ENCODE data around the gene MGA. TPM values are rescaled to one million over a fixed set of nuclear protein-coding genes. Genes with fewer than 3 reads are reported as not detected.

MGA gene
- total and polyA plus RNA-seq, 2 of the 8 experiments (the other 6 are each of a cell fraction or from before 2014, with no cell fraction given): 7.6 to 53.2 TPM

- no peak overlapping the region for H3K14ac ChIP-seq (ENCODE audit: insufficient read length)
- no peaks in the 10 kb centered on the region for H3K4me1 ChIP-seq (replicated peaks in 1 of 4; ENCODE audit: control insufficient read depth in 3 of 4, insufficient read depth in 4 of 4, low read length in 3 of 4)
- CTCF ChIA-PET (ENCODE audit: partially characterized antibody): interaction anchor here (1.5 to 1.9 kb wide), 2 partner anchors 84 to 124 kb away, joined by 3 to 5 read pairs; no protein-coding TSS in a partner anchor
- no peak overlapping the region for H3K4me2 ChIP-seq (ENCODE audit: insufficient read depth in 1 of 2, low read depth in 2 of 2, low read length in 2 of 2)
- no peaks in the 10 kb centered on the region for H3K36me3 ChIP-seq (ENCODE audit: control insufficient read depth in 2 of 4, insufficient read depth in 4 of 4, low read length in 3 of 4)
- no peak overlapping the region for H2BK5ac ChIP-seq (ENCODE audit: low read depth, low read length)
- H3K56ac ChIP-seq (replicated peaks; ENCODE audit: insufficient read length, low read depth, low read length): no peak overlapping the region
- no peak overlapping the region for H2BK12ac ChIP-seq (ENCODE audit: low read depth, low read length)
- H3K4me3 ChIP-seq (ENCODE audit: extremely low read depth in 1 of 4, insufficient read depth in 2 of 4, low read depth in 3 of 4, low read length in 4 of 4): no peak overlapping the region
- FAIRE-seq (no peak), DNase-seq (ENCODE audit: low read depth in 1 of 2, low spot score in 2 of 2) (no peak)
- H2BK120ac ChIP-seq (replicated peaks; ENCODE audit: low read depth, low read length): no peak overlapping the region
- H3K9me3 ChIP-seq (ENCODE audit: insufficient read depth in 2 of 2, low read depth in 1 of 2, low read length in 1 of 2): no peaks in the 10 kb centered on the region
- H3K79me1 ChIP-seq (ENCODE audit: low read depth, low read length): peaks cover 5% of the 10 kb centered on the region; the same call in 1 of the 2 replicates
- no peak overlapping the region for H2AK5ac ChIP-seq (ENCODE audit: low read depth, low read length)
- no peak overlapping the region for H2BK15ac ChIP-seq (ENCODE audit: low read length)
- 0 out of 2 replicates have a peak, but pooled peaks cover 2% of the 10 kb centered on the region for H3K23me2 ChIP-seq (ENCODE audit: low read depth, low read length)
- POLR2A ChIA-PET (ENCODE audit: partially characterized antibody): interaction anchor here (0.9 to 1.5 kb wide), 2 partner anchors 17 to 404 kb away, joined by 3 read pairs; no protein-coding TSS in a partner anchor
- H3K9ac ChIP-seq (replicated peaks in 1 of 4; ENCODE audit: extremely low read depth in 1 of 4, low read depth in 3 of 4, low read length in 3 of 4): no peak overlapping the region
- no peak overlapping the region for H3K4ac ChIP-seq (replicated peaks; ENCODE audit: insufficient read length, low read depth, low read length)
- H4K5ac ChIP-seq (ENCODE audit: insufficient read length, low read depth, low read length): no peak overlapping the region
- WGBS, 2 experiments (ENCODE audit: extremely low coverage in 1 of 2, insufficient coverage in 1 of 2, insufficient read length in 1 of 2, insufficient replicate concordance in 2 of 2, low coverage in 1 of 2, low lambda C conversion rate in 2 of 2, missing lambda C conversion rate in 1 of 2): 100% methylated on average over 2 of the region's 2 CpGs; no CpG with 5 or more reads in 1 of the 2 experiments
- no peak overlapping the region for H3K18ac ChIP-seq (ENCODE audit: extremely low read depth, low read length)
- no peak overlapping the region for H3K27ac ChIP-seq (ENCODE audit: low read depth, low read length)
- no peak overlapping the region for H2AFZ ChIP-seq (ENCODE audit: low read length)
- H3K79me2 ChIP-seq (ENCODE audit: control insufficient read depth in 1 of 2, insufficient read depth in 2 of 2, low read length in 2 of 2): peaks cover 3 to 97% of the 10 kb centered on the region in 2 experiments; a peak in 3 of 4 replicates
- no peak overlapping the region for H3K23ac ChIP-seq (ENCODE audit: insufficient read length)
- H3K27me3 ChIP-seq (replicated peaks in 1 of 4; ENCODE audit: control insufficient read depth in 3 of 4, extremely low read depth in 1 of 4, insufficient read depth in 3 of 4, low read length in 3 of 4): no peaks in the 10 kb centered on the region
- H4K20me1 ChIP-seq (replicated peaks in 1 of 2; ENCODE audit: control insufficient read depth in 1 of 2, insufficient read depth in 2 of 2, low read length in 2 of 2): peaks cover 0 to 2% of the 10 kb centered on the region in 2 experiments
- H4K91ac ChIP-seq (replicated peaks; ENCODE audit: insufficient read length, low read length): no peak overlapping the region
- no peak overlapping the region for H4K8ac ChIP-seq (ENCODE audit: extremely low read depth, insufficient read depth, low read length)
- no peak for TF ChIP-seq RFX5 (IDR thresholded peaks at IDR 0.05; ENCODE audit: borderline replicate concordance, low read depth, low read length)
- TF ChIP-seq BCL11A (IDR thresholded peaks at IDR 0.05; ENCODE audit: low read depth in 2 of 2, low read length in 2 of 2): no peak
- no peak for TF ChIP-seq USF2 (IDR thresholded peaks at IDR 0.05; ENCODE audit: low read length)
- no peak overlapping the region for H2BK20ac ChIP-seq (ENCODE audit: low read length)
Measured at GRCh38 chr15:41688671-41689070, 28.5 kb downstream of the MGA start.

All from H1 (cell line).